Esophagus squamous epithelium (tissue), 5 donors: Measurements from ENCODE around the gene TPPP2. TPM values are rescaled to one million over a fixed set of nuclear protein-coding genes. Genes with fewer than 3 reads are reported as not detected.
"Not testable (repeated sequence)": the region's sequence is repeated elsewhere in the genome, so short reads cannot be mapped to it uniquely, and the experiment has no call there.

ENCODE experiments used
- DNase-seq: peaks from one replicate; lab custom pipeline; 2025; lab: John Stamatoyannopoulos, UW
- H3K27ac ChIP-seq, 4 donors: fragments of 200-600 bp; sonication (generic); one replicate each; pipeline ENCODE4 v1.5.1; 2016 to 2019; ENCODE audit warnings: mild to moderate bottlenecking in 1 of 4
- H3K27me3 ChIP-seq, 4 donors: fragments of 200-600 bp; sonication (generic); 1 replicate in 3 of 4; 2 replicates in 1 of 4; pipeline versions ENCODE4 v1.5.1 to v1.6.0; 2017 to 2021; ENCODE audit warnings: antibody characterized with exemption in 1 of 4
- H3K36me3 ChIP-seq, 3 donors: fragments of 200-600 bp; sonication (generic); one replicate each; pipeline ENCODE4 v1.5.1; 2016 to 2019
- H3K4me1 ChIP-seq, 3 donors: fragments of 200-600 bp; sonication (generic); one replicate each; pipeline ENCODE4 v1.5.1; 2017 to 2019
- H3K4me3 ChIP-seq, 4 donors: fragments of 200-600 bp; sonication (generic); 1 replicate in 3 of 4; 2 replicates in 1 of 4; pipeline ENCODE4 v1.5.1; 2016 to 2019; ENCODE audit warnings: mild to moderate bottlenecking in 2 of 4, moderate library complexity in 1 of 4
- H3K9me3 ChIP-seq, 3 donors: fragments of 200-600 bp; sonication (generic); one replicate each; pipeline ENCODE4 v1.5.1; 2016 to 2019
- POLR2A ChIP-seq, 4 donors: fragments of 450-650 bp; IDR thresholded peaks; one replicate each; pipeline ENCODE4 v1.6.1; 2017; ENCODE audit warnings: antibody characterized with exemption in 4 of 4, mild to moderate bottlenecking in 4 of 4, moderate library complexity in 3 of 4
- whole genome bisulfite sequencing, 2 donors: methylation state at CpG; one replicate each; pipeline ENCODE4 v1.1.5; 2018; 5-methylcytosine and 5-hydroxymethylcytosine counted together
- intact Hi-C: fragments of 100-400 bp; cut with DNase I; formaldehyde crosslinking; loops from one replicate; pipeline ENCODE4 v1.15.0; 2022
- total RNA-seq, 4 donors: library from RNA; depleted of rRNA; stranded (reverse); fragments of >200 nt; gene quantifications; one replicate each; pipeline ENCODE4 v1.1.0, GENCODE V29; 2016
- TF ChIP-seq, protein P1 (sequence below), 6 experiments: fragments of 450-650 bp in 4 of 6; fragments of 200-600 bp in 2 of 6; sonication (generic) in 2 of 6; IDR thresholded peaks; one replicate each; pipeline ENCODE4 v1.5.1; 2016 to 2019; ENCODE audit warnings: antibody characterized with exemption in 6 of 6, mild to moderate bottlenecking in 4 of 6, moderate library complexity in 4 of 6
- donor health status: DM: yes; HTN: yes; CAD: no.

The TPPP2 gene
- total RNA-seq, 4 donors from 2014 or later: not detected

DNA sequence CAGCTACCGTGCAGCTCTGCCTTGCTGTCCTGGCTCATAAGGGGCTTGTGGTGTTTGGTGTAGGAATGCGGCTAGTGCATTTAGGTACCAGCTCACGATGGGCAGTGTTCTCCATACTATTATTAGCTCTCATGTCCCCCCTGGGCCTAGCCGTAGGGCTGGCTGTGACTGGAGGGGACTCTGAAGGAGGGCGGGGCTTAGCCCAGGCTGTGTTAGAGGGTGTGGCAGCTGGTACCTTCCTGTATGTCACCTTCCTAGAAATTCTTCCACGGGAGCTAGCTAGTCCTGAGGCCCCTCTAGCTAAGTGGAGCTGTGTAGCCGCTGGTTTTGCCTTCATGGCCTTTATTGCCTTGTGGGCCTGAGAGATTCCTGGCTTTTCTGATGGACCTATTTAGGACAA is 28.8 kb upstream of the TPPP2 start:
- intact Hi-C loops: no loop called here
- H3K4me3 ChIP-seq: no peak overlapping the region
- WGBS, 2 donors: 74 to 86% methylated on average over 4 of the region's 7 CpGs
- H3K27me3 ChIP-seq: no peaks in the 10 kb centered on the region
- TF ChIP-seq POLR2A (IDR thresholded peaks at IDR 0.05): no peak
- TF ChIP-seq, protein P1, sequence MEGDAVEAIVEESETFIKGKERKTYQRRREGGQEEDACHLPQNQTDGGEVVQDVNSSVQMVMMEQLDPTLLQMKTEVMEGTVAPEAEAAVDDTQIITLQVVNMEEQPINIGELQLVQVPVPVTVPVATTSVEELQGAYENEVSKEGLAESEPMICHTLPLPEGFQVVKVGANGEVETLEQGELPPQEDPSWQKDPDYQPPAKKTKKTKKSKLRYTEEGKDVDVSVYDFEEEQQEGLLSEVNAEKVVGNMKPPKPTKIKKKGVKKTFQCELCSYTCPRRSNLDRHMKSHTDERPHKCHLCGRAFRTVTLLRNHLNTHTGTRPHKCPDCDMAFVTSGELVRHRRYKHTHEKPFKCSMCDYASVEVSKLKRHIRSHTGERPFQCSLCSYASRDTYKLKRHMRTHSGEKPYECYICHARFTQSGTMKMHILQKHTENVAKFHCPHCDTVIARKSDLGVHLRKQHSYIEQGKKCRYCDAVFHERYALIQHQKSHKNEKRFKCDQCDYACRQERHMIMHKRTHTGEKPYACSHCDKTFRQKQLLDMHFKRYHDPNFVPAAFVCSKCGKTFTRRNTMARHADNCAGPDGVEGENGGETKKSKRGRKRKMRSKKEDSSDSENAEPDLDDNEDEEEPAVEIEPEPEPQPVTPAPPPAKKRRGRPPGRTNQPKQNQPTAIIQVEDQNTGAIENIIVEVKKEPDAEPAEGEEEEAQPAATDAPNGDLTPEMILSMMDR (IDR thresholded peaks at IDR 0.05): no peak
- no peak for DNase-seq
- peaks cover 0 to 13% (median 9%) of the 10 kb centered on the region in 3 donors for H3K36me3 ChIP-seq
- peaks cover 9 to 52% (median 14%) of the 10 kb centered on the region in 3 donors for H3K4me1 ChIP-seq
- no peaks in the 10 kb centered on the region for H3K9me3 ChIP-seq
- no peak overlapping the region for H3K27ac ChIP-seq

DNA sequence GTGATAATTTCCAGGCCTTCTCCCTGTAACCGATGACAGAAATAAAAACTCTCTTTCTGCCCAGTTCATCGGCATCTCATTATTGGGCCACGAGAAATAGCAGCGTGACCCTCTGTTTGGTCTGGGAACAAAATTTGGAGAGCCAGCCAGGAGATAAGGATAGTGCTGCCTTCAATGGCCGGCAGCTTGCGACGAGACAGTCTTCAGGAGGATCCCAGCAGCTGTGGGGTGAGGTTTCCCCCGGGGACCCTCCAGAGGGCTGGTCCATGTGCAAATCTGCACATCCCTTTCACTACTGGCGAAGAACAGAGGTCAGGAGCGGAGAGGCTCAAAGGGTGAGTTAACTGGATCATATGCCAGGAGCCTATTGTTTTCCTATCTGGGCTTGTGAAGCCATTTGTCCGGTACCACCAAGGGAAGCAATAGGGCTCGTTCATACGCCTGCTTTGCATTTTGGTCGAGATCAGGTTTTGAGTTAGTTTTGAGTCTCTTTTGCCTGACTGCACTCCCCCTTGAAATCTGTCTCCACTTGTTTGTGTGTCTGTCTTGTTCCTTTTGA is 26.1 kb upstream of the TPPP2 start:
- WGBS, 2 donors: 87 to 88% methylated on average over 8 to 11 of the region's 14 CpGs
- peaks cover 7 to 26% (median 9%) of the 10 kb centered on the region in 3 donors for H3K4me1 ChIP-seq
- intact Hi-C loops: no loop called here
- H3K27me3 ChIP-seq: no peaks in the 10 kb centered on the region
- H3K9me3 ChIP-seq: no peaks in the 10 kb centered on the region
- DNase-seq: no peak
- no peaks in the 10 kb centered on the region for H3K36me3 ChIP-seq
- no peak overlapping the region for H3K27ac ChIP-seq
- TF ChIP-seq POLR2A (IDR thresholded peaks at IDR 0.05): no peak
- TF ChIP-seq, protein P1 (IDR thresholded peaks at IDR 0.05): no peak
- H3K4me3 ChIP-seq: no peak overlapping the region

DNA sequence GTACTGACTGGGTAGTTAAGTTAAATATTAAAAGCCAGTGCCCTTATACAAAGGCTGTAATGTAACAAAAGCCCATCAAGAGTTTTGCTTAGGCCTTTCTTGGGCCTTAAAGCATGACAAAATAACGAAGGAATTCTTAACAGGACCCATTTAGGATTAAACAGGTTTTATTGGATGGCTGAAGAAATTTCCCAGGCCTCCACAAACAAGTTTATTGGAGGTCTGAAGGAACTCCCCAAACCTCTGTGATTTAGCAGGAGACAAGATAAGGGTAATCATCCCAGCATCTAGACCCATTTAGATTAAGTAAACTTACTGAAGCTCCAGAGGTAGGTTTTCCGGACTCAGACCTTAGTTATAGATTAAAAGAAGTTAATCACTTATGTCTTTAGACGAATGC is 20.3 kb upstream of the TPPP2 start:
- DNase-seq, H3K9me3 ChIP-seq, H3K27me3 ChIP-seq, H3K4me3 ChIP-seq, H3K27ac ChIP-seq, H3K36me3 ChIP-seq: not testable (repeated sequence)
- intact Hi-C loops: loop anchor here (10.0 kb wide), 1 partner anchor 85 kb away; the partner anchor contains the start of gene ZNF219
- H3K4me1 ChIP-seq: peaks cover 0 to 12% (median 0%) of the 10 kb centered on the region in 3 donors
- 82 to 83% methylated on average over 3 of the region's 3 CpGs for WGBS, 2 donors

DNA sequence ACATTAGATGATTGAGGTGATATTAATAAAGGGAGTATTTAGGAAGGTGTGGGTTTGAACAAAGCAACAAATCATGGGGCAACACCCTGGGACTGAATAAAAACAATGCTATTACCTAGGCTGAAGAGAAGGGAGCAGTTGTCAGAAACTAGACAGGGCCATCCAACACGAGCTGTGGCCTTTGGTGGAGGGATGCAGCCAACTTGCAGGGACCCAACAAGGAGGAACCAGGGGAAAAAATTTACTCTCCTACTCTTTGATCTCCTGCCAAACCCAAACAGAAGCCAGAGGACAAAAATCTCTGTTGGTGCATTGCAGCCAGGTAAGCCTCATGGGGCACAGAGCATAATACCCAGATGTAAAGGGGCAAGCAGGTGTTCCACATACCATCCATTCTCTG is 18.9 kb upstream of the TPPP2 start:
- H3K4me3 ChIP-seq: no peak overlapping the region
- H3K9me3 ChIP-seq: no peaks in the 10 kb centered on the region
- TF ChIP-seq POLR2A (IDR thresholded peaks at IDR 0.05): no peak
- TF ChIP-seq, protein P1 (IDR thresholded peaks at IDR 0.05): no peak
- intact Hi-C loops: loop anchor here (10.0 kb wide), 1 partner anchor 84 kb away; the partner anchor contains the start of gene ZNF219
- H3K27me3 ChIP-seq: no peaks in the 10 kb centered on the region
- H3K4me1 ChIP-seq: peaks cover 0 to 18% (median 0%) of the 10 kb centered on the region in 3 donors
- H3K36me3 ChIP-seq: no peaks in the 10 kb centered on the region
- WGBS, 2 donors: 48 to 56% methylated on average over 1 of the region's 1 CpG
- DNase-seq: no peak
- no peak overlapping the region for H3K27ac ChIP-seq

GRCh38 chr14:21014761-21015190 is 15.2 kb upstream of the TPPP2 start:
- TF ChIP-seq, protein P1 (IDR thresholded peaks at IDR 0.05): peak; percentile 70 to 95 (median 92)
- no peak for TF ChIP-seq POLR2A (IDR thresholded peaks at IDR 0.05)
- no peak overlapping the region for H3K4me3 ChIP-seq
- no peaks in the 10 kb centered on the region for H3K27me3 ChIP-seq
- H3K4me1 ChIP-seq: peaks cover 0 to 26% (median 0%) of the 10 kb centered on the region in 3 donors
- H3K9me3 ChIP-seq: no peaks in the 10 kb centered on the region
- H3K27ac ChIP-seq: no peak overlapping the region
- H3K36me3 ChIP-seq: peaks cover 16 to 33% (median 18%) of the 10 kb centered on the region in 3 donors
- DNase-seq: no peak
- WGBS, 2 donors: 0% methylated on average over 2 to 4 of the region's 4 CpGs
- intact Hi-C loops: loop anchor here (10.0 kb wide), 1 partner anchor 80 kb away; the partner anchor contains the start of gene ZNF219
